Measurements from ENCODE around the gene MYADM. TPM values are rescaled to one million over a fixed set of nuclear protein-coding genes. Genes with fewer than 3 reads are reported as not detected.

Gene MYADM
- total and polyA plus RNA-seq, 2 experiments from 2014 or later = 42.1 to 211 TPM

- Histone ChIP-seq H3K36me3 (replicated peaks; ENCODE audit: insufficient read depth, low read depth) (no peaks in the 10 kb centered on the region), H3K27ac (no peak overlapping the region), H3K27me3 (peaks cover 47% of the 10 kb centered on the region), H3K9me3 (ENCODE audit: low read depth) (no peaks in the 10 kb centered on the region), H2AFZ (no peak overlapping the region), H4K20me1 (ENCODE audit: insufficient read depth, poor library complexity, severe bottlenecking) (no peaks in the 10 kb centered on the region), H3K4me3 (no peak overlapping the region), H3K79me2 (no peaks in the 10 kb centered on the region), H3K4me1 (ENCODE audit: insufficient read depth) (no peaks in the 10 kb centered on the region), H3K4me2 (no peak overlapping the region), H3K9me2 (replicated peaks; ENCODE audit: insufficient read depth) (no peaks in the 10 kb centered on the region)
- TF ChIP-seq EZH2 (IDR thresholded peaks at IDR 0.05; ENCODE audit: borderline replicate concordance) (no peak), CTCF (IDR thresholded peaks at IDR 0.05; ENCODE audit: poor library complexity) (no peak), EZH2phosphoT487 (IDR thresholded peaks at IDR 0.05; ENCODE audit: low read depth, severe bottlenecking, unreplicated experiment) (no peak)
- WGBS (ENCODE audit: low lambda C conversion rate, missing lambda C conversion rate) = 74% methylated on average over 18 of the region's 18 CpGs
- no peak for DNase-seq (ENCODE audit: low spot score)
Measured at GRCh38 chr19:53912653-53913052, 45.0 kb downstream of the MYADM start.

- Histone ChIP-seq H3K4me2 (no peak overlapping the region), H3K27ac (no peak overlapping the region), H3K27me3 (peaks cover 26% of the 10 kb centered on the region), H2AFZ (no peak overlapping the region), H4K20me1 (ENCODE audit: insufficient read depth, poor library complexity, severe bottlenecking) (no peaks in the 10 kb centered on the region), H3K4me1 (ENCODE audit: insufficient read depth) (no peaks in the 10 kb centered on the region), H3K4me3 (no peak overlapping the region), H3K9me3 (ENCODE audit: low read depth) (no peaks in the 10 kb centered on the region), H3K36me3 (replicated peaks; ENCODE audit: insufficient read depth, low read depth) (no peaks in the 10 kb centered on the region), H3K9me2 (replicated peaks; ENCODE audit: insufficient read depth) (no peaks in the 10 kb centered on the region), H3K79me2 (no peaks in the 10 kb centered on the region)
- no peak for TF ChIP-seq EZH2phosphoT487 (IDR thresholded peaks at IDR 0.05; ENCODE audit: low read depth, severe bottlenecking, unreplicated experiment)
- TF ChIP-seq EZH2 (IDR thresholded peaks at IDR 0.05; ENCODE audit: borderline replicate concordance) = no peak
- no peak for TF ChIP-seq CTCF (IDR thresholded peaks at IDR 0.05; ENCODE audit: poor library complexity)
- no peak for DNase-seq (ENCODE audit: low spot score)
- WGBS (ENCODE audit: low lambda C conversion rate, missing lambda C conversion rate) = 67% methylated on average over 6 of the region's 8 CpGs
Measured at GRCh38 chr19:53915000-53915399, 47.3 kb downstream of the MYADM start.

- no peak for DNase-seq (ENCODE audit: low spot score)
- no peak overlapping the region for H3K4me2 ChIP-seq
- H3K27me3 ChIP-seq = peaks cover 16% of the 10 kb centered on the region
- H3K36me3 ChIP-seq (replicated peaks; ENCODE audit: insufficient read depth, low read depth) = no peaks in the 10 kb centered on the region
- TF ChIP-seq EZH2phosphoT487 (IDR thresholded peaks at IDR 0.05; ENCODE audit: low read depth, severe bottlenecking, unreplicated experiment) (no peak), EZH2 (IDR thresholded peaks at IDR 0.05; ENCODE audit: borderline replicate concordance) (no peak), CTCF (IDR thresholded peaks at IDR 0.05; ENCODE audit: poor library complexity) (no peak)
- no peak overlapping the region for H3K4me3 ChIP-seq
- 86% methylated on average over 6 of the region's 6 CpGs for WGBS (ENCODE audit: low lambda C conversion rate, missing lambda C conversion rate)
- H3K4me1 ChIP-seq (ENCODE audit: insufficient read depth) = no peaks in the 10 kb centered on the region
- H3K79me2 ChIP-seq = no peaks in the 10 kb centered on the region
- no peaks in the 10 kb centered on the region for H4K20me1 ChIP-seq (ENCODE audit: insufficient read depth, poor library complexity, severe bottlenecking)
- no peak overlapping the region for H2AFZ ChIP-seq
- no peaks in the 10 kb centered on the region for H3K9me2 ChIP-seq (replicated peaks; ENCODE audit: insufficient read depth)
- H3K27ac ChIP-seq = no peak overlapping the region
- no peaks in the 10 kb centered on the region for H3K9me3 ChIP-seq (ENCODE audit: low read depth)
Measured at GRCh38 chr19:53916004-53916403, 48.3 kb downstream of the MYADM start.

GRCh38 chr19:53917356-53917755 is 49.7 kb downstream of the MYADM start:
- Histone ChIP-seq H3K4me2 (no peak overlapping the region), H3K27me3 (peaks cover 3% of the 10 kb centered on the region), H3K79me2 (no peaks in the 10 kb centered on the region), H3K27ac (no peak overlapping the region), H3K4me3 (no peak overlapping the region), H2AFZ (no peak overlapping the region), H3K36me3 (replicated peaks; ENCODE audit: insufficient read depth, low read depth) (no peaks in the 10 kb centered on the region), H3K9me3 (ENCODE audit: low read depth) (no peaks in the 10 kb centered on the region), H4K20me1 (ENCODE audit: insufficient read depth, poor library complexity, severe bottlenecking) (no peaks in the 10 kb centered on the region), H3K9me2 (replicated peaks; ENCODE audit: insufficient read depth) (no peaks in the 10 kb centered on the region), H3K4me1 (ENCODE audit: insufficient read depth) (no peaks in the 10 kb centered on the region)
- DNase-seq (ENCODE audit: low spot score) = no peak
- 89% methylated on average over 7 of the region's 7 CpGs for WGBS (ENCODE audit: low lambda C conversion rate, missing lambda C conversion rate)
- TF ChIP-seq EZH2phosphoT487 (IDR thresholded peaks at IDR 0.05; ENCODE audit: low read depth, severe bottlenecking, unreplicated experiment) (no peak), EZH2 (IDR thresholded peaks at IDR 0.05; ENCODE audit: borderline replicate concordance) (no peak), CTCF (IDR thresholded peaks at IDR 0.05; ENCODE audit: poor library complexity) (no peak)

Data from hepatocyte (in vitro differentiated cells).